AG09309 (cell line): ENCODE measurements around the gene RGS9.

Experiments used
- DNase-seq: peaks from one replicate; pipeline ENCODE4 v3.0.0-alpha.2; 2010; ENCODE audit warnings: low read depth
- H3K4me3 ChIP-seq: 2 replicates; pipeline ENCODE4 v1.5.1; 2011; ENCODE audit warnings: mild to moderate bottlenecking, low read depth, low read length, moderate library complexity; ENCODE audit not compliant: control insufficient read depth
- CTCF ChIP-seq: IDR thresholded peaks from 2 replicates; pipeline ENCODE4 v1.5.1; 2011; ENCODE audit warnings: mild to moderate bottlenecking, low read depth, low read length, inconsistent platforms; ENCODE audit not compliant: insufficient read depth, control insufficient read depth; ENCODE audit errors: missing control alignments

RGS9 gene

GRCh38 chr17:65154770-65155589 is 17.8 kb downstream of the RGS9 start:
- no peak for TF ChIP-seq CTCF
- DNase-seq = peak; percentile 24
- no peak overlapping the region for H3K4me3 ChIP-seq

- DNase-seq = no peak
- TF ChIP-seq CTCF = no peak
- no peak overlapping the region for H3K4me3 ChIP-seq
Measured at GRCh38 chr17:65155622-65156021, 18.5 kb downstream of the RGS9 start.

GRCh38 chr17:65156185-65156834 is 19.1 kb downstream of the RGS9 start:
- no peak for TF ChIP-seq CTCF
- DNase-seq = no peak
- H3K4me3 ChIP-seq = no peak overlapping the region

GRCh38 chr17:65156835-65157565 is 19.8 kb downstream of the RGS9 start:
- DNase-seq = no peak
- no peak for TF ChIP-seq CTCF
- no peak overlapping the region for H3K4me3 ChIP-seq

- DNase-seq = no peak
- H3K4me3 ChIP-seq = no peak overlapping the region
- no peak for TF ChIP-seq CTCF
Measured at GRCh38 chr17:65158041-65158440, 20.9 kb downstream of the RGS9 start.

GRCh38 chr17:65158622-65159021 is 21.5 kb downstream of the RGS9 start:
- H3K4me3 ChIP-seq = no peak overlapping the region
- no peak for TF ChIP-seq CTCF
- DNase-seq = no peak
